K562 (cell line): ENCODE data around the gene CENPU. TPM values are rescaled to one million over a fixed set of nuclear protein-coding genes. Genes with fewer than 3 reads are reported as not detected.

Experiments
- ATAC-seq: fragments of 200-7000 bp; cut with Tn5 transposase; 3 replicates; pipeline ENCODE4 v1.9.1; 2020; ENCODE audit warnings: moderate library complexity
- BruUV-seq: library from RNA; stranded (reverse); fragments of 400-500 nt; replicated peaks from 2 replicates; lab custom pipeline; 2021; lab: Mats Ljungman, UMichigan
- CTCF ChIA-PET: fragments of 300-600 bp; formaldehyde crosslinking; extraction: SDS; loops from one replicate; lab custom pipeline; 2021; ENCODE audit warnings: low intra/inter-chr PET ratio; lab: Yijun Ruan, JAX
- POLR2A ChIA-PET: fragments of 300-600, 350-650 bp; sonication (Branson Sonifier 250); formaldehyde crosslinking; extraction: SDS; loops from one replicate; lab custom pipeline; 2021; ENCODE audit warnings: antibody characterized with exemption, inconsistent platforms; lab: Yijun Ruan, JAX
- DNase-seq, 4 experiments: peaks; one replicate each; pipeline versions ENCODE4 v3.0.0 to v3.0.0-alpha.2; 2011 to 2018; ENCODE audit warnings: low spot score in 3 of 4, mixed read lengths in 3 of 4; ENCODE audit errors: extremely low read depth in 1 of 4
- FAIRE-seq: peaks from 2 replicates; lab custom pipeline; 2011; peaks lifted over from hg19 to GRCh38; lab: Jason Lieb, UNC
- H2AFZ ChIP-seq: 2 replicates; pipeline ENCODE4 v1.6.0; 2011; ENCODE audit warnings: low read depth, low read length, control low read depth, inconsistent platforms
- H3K27ac ChIP-seq: fragments of 200-600 bp; 3 replicates; pipeline ENCODE4 v1.8.0; 2011; ENCODE audit warnings: low read depth, mild to moderate bottlenecking, control low read depth, inconsistent platforms, low read length, moderate library complexity, mixed read lengths; ENCODE audit errors: extremely low read depth
- H3K27me3 ChIP-seq, 2 experiments: fragments of 300-600 bp in 1 of 2; 2 replicates in 1 of 2; 3 replicates in 1 of 2; pipeline versions ENCODE4 v1.6.0 to v1.8.0; 2011; ENCODE audit warnings: inconsistent platforms in 2 of 2, low read length in 2 of 2, mild to moderate bottlenecking in 1 of 2, mixed read lengths in 1 of 2, moderate library complexity in 1 of 2; ENCODE audit not compliant: control insufficient read depth in 2 of 2, insufficient read depth in 2 of 2
- H3K36me3 ChIP-seq: fragments of 300-600 bp; 3 replicates; pipeline ENCODE4 v1.8.0; 2011; ENCODE audit warnings: mild to moderate bottlenecking, low read length, inconsistent platforms; ENCODE audit not compliant: control insufficient read depth, insufficient read depth
- H3K4me1 ChIP-seq, 2 experiments: fragments of 200-600 bp in 1 of 2; replicated peaks in 1 of 2; 2 replicates in 1 of 2; 3 replicates in 1 of 2; pipeline versions ENCODE4 v1.5.1 to v1.8.0; 2011; ENCODE audit warnings: inconsistent platforms in 2 of 2, low read length in 2 of 2, mild to moderate bottlenecking in 1 of 2, mixed read lengths in 1 of 2, moderate library complexity in 1 of 2; ENCODE audit not compliant: control insufficient read depth in 2 of 2, insufficient read depth in 2 of 2
- H3K4me2 ChIP-seq: 2 replicates; pipeline ENCODE4 v1.6.1; 2011; ENCODE audit warnings: low read length, control low read depth, inconsistent platforms, mixed read lengths; ENCODE audit not compliant: insufficient read depth
- H3K4me3 ChIP-seq: fragments of 200-600 bp; sonication (generic), shearing (Covaris generic); 2 replicates; pipeline ENCODE4 v1.5.1; 2016; ENCODE audit warnings: control low read depth, inconsistent platforms
- H3K79me2 ChIP-seq: fragments of 200-600 bp; 3 replicates; pipeline ENCODE4 v1.8.0; 2011; ENCODE audit warnings: low read length, inconsistent platforms; ENCODE audit not compliant: control insufficient read depth, insufficient read depth
- H3K9ac ChIP-seq, 2 experiments: 2 replicates each; pipeline versions ENCODE4 v1.6.0 to v1.6.1; 2011; ENCODE audit warnings: low read depth in 2 of 2, low read length in 2 of 2, control low read depth in 1 of 2, inconsistent platforms in 1 of 2, mild to moderate bottlenecking in 1 of 2, mixed read lengths in 1 of 2; ENCODE audit not compliant: insufficient read depth in 1 of 2
- H3K9me1 ChIP-seq: one replicate; pipeline ENCODE4 v1.6.0; 2011; ENCODE audit warnings: inconsistent platforms, mild to moderate bottlenecking, low read length, moderate library complexity; ENCODE audit not compliant: control insufficient read depth, insufficient read depth
- H3K9me3 ChIP-seq: replicated peaks from 2 replicates; pipeline ENCODE4 v1.5.1; 2011; ENCODE audit warnings: low read depth, low read length, inconsistent platforms; ENCODE audit not compliant: control insufficient read depth, insufficient read depth
- H4K20me1 ChIP-seq: replicated peaks from 2 replicates; pipeline ENCODE4 v1.6.1; 2011; ENCODE audit warnings: low read length, inconsistent platforms, mixed read lengths; ENCODE audit not compliant: control insufficient read depth, insufficient read depth
- CBFA2T3 ChIP-seq: fragments of 450-650 bp; IDR thresholded peaks from 2 replicates; pipeline ENCODE4 v1.6.1; 2017
- CC2D1A ChIP-seq: fragments of 450-650 bp; IDR thresholded peaks from 2 replicates; pipeline ENCODE4 v1.6.1; 2017; ENCODE audit warnings: mild to moderate bottlenecking
- GTF2E2 ChIP-seq: fragments of 200-800 bp; sonication (Bioruptor generic); IDR thresholded peaks from 2 replicates; pipeline ENCODE4 v1.6.1; 2016; ENCODE audit warnings: missing genetic modification characterization, missing compliant biosample characterization
- HIVEP1 ChIP-seq: fragments of 250-450 bp; sonication (Bioruptor Pico); IDR thresholded peaks from 2 replicates; pipeline ENCODE4 v1.4.0; 2020; ENCODE audit warnings: mild to moderate bottlenecking
- LARP7 ChIP-seq: fragments of 450-650 bp; IDR thresholded peaks from 2 replicates; pipeline ENCODE4 v1.6.1; 2016
- NR1H2 ChIP-seq: sonication (generic); formaldehyde crosslinking; IDR thresholded peaks from 2 replicates; pipeline ENCODE4 v1.4.0; 2020; ENCODE audit warnings: mild to moderate bottlenecking, missing genetic modification reagents
- NUFIP1 ChIP-seq: fragments of 450-650 bp; IDR thresholded peaks from 2 replicates; pipeline ENCODE4 v1.6.1; 2018; ENCODE audit not compliant: partially characterized antibody
- RHOXF2B ChIP-seq: fragments of 250-450 bp; sonication (Bioruptor Pico); conservative IDR thresholded peaks from 2 replicates; pipeline ENCODE4 v1.5.1; 2021
- SNIP1 ChIP-seq: fragments of 450-650 bp; IDR thresholded peaks from 2 replicates; pipeline ENCODE4 v1.7.1; 2017; ENCODE audit warnings: low read depth, mild to moderate bottlenecking
- U2AF2 ChIP-seq: fragments of 200-400 bp; formaldehyde crosslinking; optimal IDR thresholded peaks from 2 replicates; pipeline ENCODE3; 2017; ENCODE audit warnings: low read depth, mild to moderate bottlenecking, low read length
- ZNF174 ChIP-seq: fragments of 250-450 bp; sonication (Bioruptor Pico); IDR thresholded peaks from 2 replicates; pipeline ENCODE4 v1.4.0; 2020; ENCODE audit warnings: mild to moderate bottlenecking
- WGBS: fragments of 100-300 bp; shearing (Covaris generic); methylation state at CpG from one replicate; pipeline ENCODE4 v1.1.6; 2016; ENCODE audit warnings: low coverage, mixed read lengths; ENCODE audit not compliant: insufficient coverage; ENCODE audit errors: missing lambda C conversion rate; 5-methylcytosine and 5-hydroxymethylcytosine counted together
- in situ Hi-C: fragments of 300-500 bp; cut with MboI; formaldehyde crosslinking; loops from 4 replicates; pipeline ENCODE4 v1.15.0; 2018; ENCODE audit warnings: inconsistent platforms, mixed read lengths
- intact Hi-C: fragments of 100-400 bp; cut with micrococcal nuclease; formaldehyde crosslinking; loops from 2 replicates; pipeline ENCODE4 v1.14.2; 2022
- polyA plus RNA-seq, 8 experiments: library from polyadenylated mRNA; depleted of rRNA in 4 of 8; stranded (reverse) in 5 of 8; unstranded in 3 of 8; fragments of >200 nt; fragmentation: Nextera tagmentation in 2 of 8; fragmentation: Illumina TruSeq in 1 of 8; extraction: Ambion mirVana in 2 of 8; extraction: Trizol in 1 of 8; gene quantifications; 2 replicates each; pipeline versions ENCODE4 v1.2.1 to v1.2.3, GENCODE V29; 2011 to 2014; ENCODE audit warnings: inconsistent platforms in 1 of 8, missing spikeins in 1 of 8
- total RNA-seq, 7 experiments: library from RNA; depleted of rRNA in 6 of 7; stranded (reverse); fragments of >200 nt in 6 of 7; fragmentation: Illumina TruSeq in 2 of 7; extraction: Trizol in 2 of 7; gene quantifications; 2 replicates each; pipeline versions ENCODE4 v1.2.1 to v1.2.3, GENCODE V29; 2011 to 2021; ENCODE audit warnings: low replicate concordance in 1 of 7
- TF ChIP-seq, protein P1 (sequence below): fragments of 250-450 bp; sonication (Bioruptor Pico); IDR thresholded peaks from 2 replicates; pipeline ENCODE4 v1.8.0; 2021; ENCODE audit warnings: moderate library complexity, mild to moderate bottlenecking, inconsistent platforms
- TF ChIP-seq, protein P2 (sequence below): sonication (generic); formaldehyde crosslinking; IDR thresholded peaks from 2 replicates; pipeline ENCODE4 v1.8.0; 2022; ENCODE audit warnings: missing genetic modification reagents, mild to moderate bottlenecking, moderate library complexity, borderline replicate concordance
- TF ChIP-seq, protein P3 (sequence below): fragments of 450-650 bp; IDR thresholded peaks from one replicate; pipeline ENCODE4 v1.6.1; 2018; ENCODE audit warnings: mild to moderate bottlenecking, moderate library complexity; ENCODE audit not compliant: partially characterized antibody

The CENPU gene
- total and polyA plus RNA-seq, 9 of the 15 experiments (the other 6 are each of a cell fraction or from before 2014, with no cell fraction given) = 39.4 to 98.7 (median 84.3) TPM

DNA sequence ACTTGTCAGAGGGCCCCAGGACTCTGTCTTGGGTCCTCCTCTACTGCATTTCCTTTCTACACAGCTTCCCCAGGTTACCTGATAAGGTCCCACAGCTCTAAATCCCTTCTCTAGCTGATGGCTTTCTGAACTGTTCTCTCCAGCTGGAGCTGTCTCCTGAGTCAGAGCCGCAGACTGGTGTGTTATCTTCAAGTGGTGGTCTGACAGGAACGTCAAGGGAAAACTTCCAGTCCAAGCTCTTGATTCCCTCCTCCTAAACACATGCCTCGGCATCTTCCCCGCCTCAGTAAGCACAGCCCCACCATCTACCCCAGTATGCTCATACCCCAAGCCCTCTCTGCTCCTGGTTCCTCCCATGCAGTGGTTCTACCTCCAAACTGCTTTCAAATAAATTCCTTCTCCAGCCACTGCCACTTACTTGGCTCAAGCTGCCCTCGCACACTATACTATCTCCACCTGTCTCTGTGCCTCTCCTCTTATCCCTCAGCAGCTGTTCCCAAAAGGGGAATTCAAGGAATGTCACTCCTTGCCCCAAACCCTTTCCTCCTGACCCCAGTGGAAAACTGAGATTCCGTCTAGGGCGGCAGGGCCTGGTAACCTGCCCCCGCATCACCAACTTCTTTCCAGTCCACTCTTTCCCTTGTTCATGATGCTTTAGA is 17.2 kb upstream of the CENPU start (continued):
- TF ChIP-seq, protein P1, sequence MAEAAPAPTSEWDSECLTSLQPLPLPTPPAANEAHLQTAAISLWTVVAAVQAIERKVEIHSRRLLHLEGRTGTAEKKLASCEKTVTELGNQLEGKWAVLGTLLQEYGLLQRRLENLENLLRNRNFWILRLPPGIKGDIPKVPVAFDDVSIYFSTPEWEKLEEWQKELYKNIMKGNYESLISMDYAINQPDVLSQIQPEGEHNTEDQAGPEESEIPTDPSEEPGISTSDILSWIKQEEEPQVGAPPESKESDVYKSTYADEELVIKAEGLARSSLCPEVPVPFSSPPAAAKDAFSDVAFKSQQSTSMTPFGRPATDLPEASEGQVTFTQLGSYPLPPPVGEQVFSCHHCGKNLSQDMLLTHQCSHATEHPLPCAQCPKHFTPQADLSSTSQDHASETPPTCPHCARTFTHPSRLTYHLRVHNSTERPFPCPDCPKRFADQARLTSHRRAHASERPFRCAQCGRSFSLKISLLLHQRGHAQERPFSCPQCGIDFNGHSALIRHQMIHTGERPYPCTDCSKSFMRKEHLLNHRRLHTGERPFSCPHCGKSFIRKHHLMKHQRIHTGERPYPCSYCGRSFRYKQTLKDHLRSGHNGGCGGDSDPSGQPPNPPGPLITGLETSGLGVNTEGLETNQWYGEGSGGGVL (CRISPR knock-in tag) = no peak
- TF ChIP-seq NUFIP1 (no peak), U2AF2 (no peak), CC2D1A (no peak)
- TF ChIP-seq, protein P2, sequence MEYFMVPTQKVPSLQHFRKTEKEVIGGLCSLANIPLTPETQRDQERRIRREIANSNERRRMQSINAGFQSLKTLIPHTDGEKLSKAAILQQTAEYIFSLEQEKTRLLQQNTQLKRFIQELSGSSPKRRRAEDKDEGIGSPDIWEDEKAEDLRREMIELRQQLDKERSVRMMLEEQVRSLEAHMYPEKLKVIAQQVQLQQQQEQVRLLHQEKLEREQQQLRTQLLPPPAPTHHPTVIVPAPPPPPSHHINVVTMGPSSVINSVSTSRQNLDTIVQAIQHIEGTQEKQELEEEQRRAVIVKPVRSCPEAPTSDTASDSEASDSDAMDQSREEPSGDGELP (CRISPR knock-in tag) = peak; percentile 49; the same call in 1 of the 2 replicates

DNA sequence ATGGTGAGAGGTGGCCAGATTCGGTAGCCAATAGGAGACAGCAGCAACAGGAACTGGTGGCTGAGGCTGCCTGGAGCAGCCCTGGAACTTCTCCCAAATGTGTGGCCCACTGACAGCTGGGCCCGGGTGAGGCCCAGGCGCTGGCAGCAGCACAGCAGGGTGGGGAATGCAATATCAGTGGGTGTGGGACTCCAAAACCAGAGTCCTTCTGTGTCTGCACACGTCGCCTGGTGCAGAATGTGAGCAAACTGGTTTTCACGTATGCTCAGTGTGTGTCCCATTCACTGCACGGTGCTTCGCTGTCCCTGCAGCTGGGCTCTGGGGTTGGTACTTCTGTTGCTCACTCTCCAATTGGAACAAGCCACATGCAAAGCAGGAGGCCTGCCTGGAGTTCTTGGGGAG is 14.4 kb upstream of the CENPU start:
- no peak overlapping the region for H3K9ac ChIP-seq
- H3K4me2 ChIP-seq = no peak overlapping the region
- peaks cover 19 to 21% of the 10 kb centered on the region in 2 experiments for H3K4me1 ChIP-seq
- H3K27me3 ChIP-seq = no peaks in the 10 kb centered on the region
- no peaks in the 10 kb centered on the region for H3K36me3 ChIP-seq
- 82% methylated on average over 8 of the region's 8 CpGs for WGBS
- no peaks in the 10 kb centered on the region for H3K9me3 ChIP-seq
- FAIRE-seq = no peak
- no TSS peak for BruUV-seq
- no peaks in the 10 kb centered on the region for H3K9me1 ChIP-seq
- H3K27ac ChIP-seq = no peak overlapping the region
- ChIA-PET POLR2A (no interaction called here), CTCF (no interaction called here)
- no peaks in the 10 kb centered on the region for H4K20me1 ChIP-seq
- no peak overlapping the region for H3K4me3 ChIP-seq
- no peak for TF ChIP-seq RHOXF2B (CRISPR knock-in tag)
- TF ChIP-seq NR1H2 = no peak
- no peak for TF ChIP-seq LARP7
- no peak for TF ChIP-seq HIVEP1 (CRISPR knock-in tag)
- TF ChIP-seq CBFA2T3 = no peak
- TF ChIP-seq, protein P3, sequence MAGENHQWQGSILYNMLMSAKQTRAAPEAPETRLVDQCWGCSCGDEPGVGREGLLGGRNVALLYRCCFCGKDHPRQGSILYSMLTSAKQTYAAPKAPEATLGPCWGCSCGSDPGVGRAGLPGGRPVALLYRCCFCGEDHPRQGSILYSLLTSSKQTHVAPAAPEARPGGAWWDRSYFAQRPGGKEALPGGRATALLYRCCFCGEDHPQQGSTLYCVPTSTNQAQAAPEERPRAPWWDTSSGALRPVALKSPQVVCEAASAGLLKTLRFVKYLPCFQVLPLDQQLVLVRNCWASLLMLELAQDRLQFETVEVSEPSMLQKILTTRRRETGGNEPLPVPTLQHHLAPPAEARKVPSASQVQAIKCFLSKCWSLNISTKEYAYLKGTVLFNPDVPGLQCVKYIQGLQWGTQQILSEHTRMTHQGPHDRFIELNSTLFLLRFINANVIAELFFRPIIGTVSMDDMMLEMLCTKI = no peak
- no peak for TF ChIP-seq GTF2E2 (tag)
- TF ChIP-seq SNIP1 = no peak
- no peak for TF ChIP-seq ZNF174 (CRISPR knock-in tag)
- no peak for DNase-seq
- H3K79me2 ChIP-seq = no peaks in the 10 kb centered on the region
- ATAC-seq = no peak
- in situ Hi-C loops = loop anchor here (10.0 kb wide), 1 partner anchor 227 kb away; no protein-coding TSS in a partner anchor
- intact Hi-C loops = loop anchor here (5.0 kb wide), 3 partner anchors 234 to 349 kb away; no protein-coding TSS in a partner anchor
- no peak overlapping the region for H2AFZ ChIP-seq
